HG03066 (cell line): ENCODE data around the gene AK2.
"Not testable (repeated sequence)": the region's sequence is repeated elsewhere in the genome, so short reads cannot be mapped to it uniquely, and the experiment has no call there.

ENCODE experiments used
- ATAC-seq: cut with Tn5 transposase; IDR thresholded peaks from one replicate; pipeline ENCODE4 v1.9.1; 2021; ENCODE audit warnings: low read depth; ENCODE audit not compliant: unreplicated experiment

The AK2 gene

GRCh38 chr1:33025180-33025569 is 11.5 kb downstream of the AK2 start:
- ATAC-seq = no peak

DNA sequence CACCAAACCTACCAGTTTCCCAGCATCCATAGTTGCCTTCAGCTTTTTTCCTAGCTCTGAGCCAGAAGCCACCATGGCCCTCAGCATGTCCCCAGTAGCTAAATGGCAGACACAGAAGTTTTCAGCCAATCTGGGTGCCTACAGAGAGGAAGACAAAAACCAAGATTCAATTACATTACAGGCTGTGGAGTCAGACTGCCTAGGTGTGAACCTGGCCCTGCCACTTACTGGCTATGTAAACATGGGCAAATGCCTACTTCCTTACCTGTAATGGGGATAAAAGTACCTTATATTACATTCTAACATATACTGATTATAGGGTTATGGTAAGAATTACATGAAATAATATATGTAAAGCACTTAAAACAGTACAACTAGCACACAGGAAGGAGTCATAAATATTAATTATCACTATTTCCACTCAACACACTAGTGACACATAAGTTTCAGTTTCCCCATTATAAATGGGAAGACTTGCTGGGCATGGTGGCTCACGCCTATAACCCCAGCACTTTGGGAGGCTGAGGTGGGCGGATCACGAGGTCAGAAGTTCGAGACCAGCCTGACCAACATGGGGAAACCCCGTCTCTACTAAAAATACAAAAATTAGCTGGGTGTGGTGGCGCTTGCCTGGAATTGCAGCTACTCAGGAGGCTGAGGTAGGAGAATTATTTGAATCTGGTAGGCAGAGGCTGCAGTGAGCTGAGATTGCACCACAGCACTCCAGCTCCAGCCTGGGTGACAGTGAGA is 12.1 kb downstream of the AK2 start:
- not testable (repeated sequence) for ATAC-seq

DNA sequence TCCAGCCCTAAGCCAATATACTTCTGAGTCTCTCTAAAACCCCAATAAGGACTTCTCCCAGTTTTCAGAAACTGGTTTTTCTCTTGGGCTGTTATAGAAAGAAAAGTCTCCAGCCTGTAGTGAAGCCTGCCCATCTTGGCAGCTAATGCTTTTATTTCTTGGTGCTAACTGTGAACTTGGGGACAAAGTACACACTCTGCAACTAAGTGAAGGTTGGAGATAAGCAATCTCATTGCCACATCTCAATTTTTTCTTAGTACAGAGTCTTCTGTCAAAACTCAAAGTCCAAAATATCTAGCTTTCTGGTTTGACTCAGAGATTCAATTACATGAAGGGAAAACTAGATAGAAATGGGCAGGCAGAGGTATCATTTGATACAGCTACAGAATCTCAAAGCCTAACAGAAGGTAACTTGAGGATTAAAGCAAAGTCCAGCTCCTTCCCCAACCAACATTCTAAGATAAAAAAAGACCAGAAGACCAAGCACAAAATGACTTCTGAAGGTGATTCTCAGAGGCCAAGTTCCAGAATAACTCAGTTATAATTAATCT is 14.0 kb downstream of the AK2 start:
- no peak for ATAC-seq

- no peak for ATAC-seq
Measured at GRCh38 chr1:33021567-33022431, 14.9 kb downstream of the AK2 start.

GRCh38 chr1:33018112-33018511 is 18.6 kb downstream of the AK2 start:
- ATAC-seq = no peak

DNA sequence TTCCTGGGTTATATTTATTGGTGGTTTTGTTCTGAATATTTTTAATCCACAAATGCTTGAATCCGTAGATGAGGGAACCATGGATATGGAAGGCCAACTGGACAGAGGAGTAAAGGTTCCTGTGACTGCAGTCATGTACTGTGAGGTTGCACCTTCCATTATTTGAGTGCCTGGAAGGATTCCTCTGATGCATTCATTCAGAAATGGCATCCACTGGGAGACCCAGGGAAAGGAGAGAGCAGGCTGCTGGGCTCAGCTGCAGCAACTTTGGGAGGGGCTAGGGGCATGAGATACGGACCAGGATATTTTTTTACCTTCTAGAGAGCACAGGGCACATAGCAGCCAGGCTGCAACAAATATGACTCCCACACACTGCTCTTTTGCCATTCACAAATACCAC is 19.5 kb downstream of the AK2 start:
- no peak for ATAC-seq

DNA sequence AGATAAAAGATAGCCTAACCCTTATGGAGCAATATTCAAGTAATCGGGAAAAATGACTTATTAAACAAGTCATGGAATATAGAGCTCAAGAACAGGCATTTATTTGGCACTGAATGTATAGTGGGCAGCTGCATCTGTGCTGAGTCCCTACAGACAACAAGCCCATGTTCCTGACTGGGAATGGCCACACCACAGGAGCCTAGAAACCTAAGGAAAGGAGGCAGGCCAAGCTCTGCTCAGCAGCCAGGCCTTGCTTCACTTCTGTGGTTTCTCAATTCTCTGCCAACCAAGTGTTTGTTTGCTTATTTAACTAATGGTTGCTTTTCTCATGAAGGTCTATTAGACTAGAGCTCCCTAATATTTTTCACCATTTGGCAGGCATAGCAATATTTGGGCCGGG is 21.5 kb downstream of the AK2 start:
- no peak for ATAC-seq

DNA sequence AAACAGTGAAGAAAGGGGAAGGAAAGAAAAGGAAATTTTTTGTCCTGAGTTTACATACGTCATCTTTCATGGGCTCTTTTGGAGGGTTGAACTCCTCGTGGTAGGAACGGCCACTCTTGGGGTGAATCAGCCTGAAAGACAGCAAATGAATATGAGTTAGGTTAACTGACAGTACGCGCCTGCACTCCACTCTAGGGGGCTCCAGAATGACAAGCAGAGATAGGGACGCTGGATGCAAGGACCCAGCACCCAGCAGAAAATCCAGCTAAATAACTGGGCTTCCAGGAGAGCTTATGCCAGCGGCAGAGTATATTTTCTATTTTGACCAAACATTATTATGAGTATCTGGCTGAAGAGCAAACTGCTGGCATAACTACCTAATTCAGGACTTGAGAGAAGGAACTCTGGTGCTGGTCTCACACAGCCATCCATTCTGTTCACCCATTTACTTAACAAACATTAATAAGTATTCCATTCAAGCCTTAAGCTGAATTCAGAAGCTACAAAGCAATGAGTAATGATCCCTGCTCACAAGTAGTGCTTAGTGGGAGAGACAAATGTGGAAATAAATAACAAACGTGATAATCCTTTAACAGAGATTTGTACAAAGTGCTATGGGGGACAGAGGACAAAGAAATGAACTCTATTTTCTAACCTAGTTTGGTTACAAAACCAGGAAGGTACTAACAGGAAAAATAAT is 22.1 kb downstream of the AK2 start:
- no peak for ATAC-seq

GRCh38 chr1:33013791-33014190 is 22.9 kb downstream of the AK2 start:
- no peak for ATAC-seq

- ATAC-seq = no peak
Measured at GRCh38 chr1:33012165-33012564, 24.5 kb downstream of the AK2 start.

DNA sequence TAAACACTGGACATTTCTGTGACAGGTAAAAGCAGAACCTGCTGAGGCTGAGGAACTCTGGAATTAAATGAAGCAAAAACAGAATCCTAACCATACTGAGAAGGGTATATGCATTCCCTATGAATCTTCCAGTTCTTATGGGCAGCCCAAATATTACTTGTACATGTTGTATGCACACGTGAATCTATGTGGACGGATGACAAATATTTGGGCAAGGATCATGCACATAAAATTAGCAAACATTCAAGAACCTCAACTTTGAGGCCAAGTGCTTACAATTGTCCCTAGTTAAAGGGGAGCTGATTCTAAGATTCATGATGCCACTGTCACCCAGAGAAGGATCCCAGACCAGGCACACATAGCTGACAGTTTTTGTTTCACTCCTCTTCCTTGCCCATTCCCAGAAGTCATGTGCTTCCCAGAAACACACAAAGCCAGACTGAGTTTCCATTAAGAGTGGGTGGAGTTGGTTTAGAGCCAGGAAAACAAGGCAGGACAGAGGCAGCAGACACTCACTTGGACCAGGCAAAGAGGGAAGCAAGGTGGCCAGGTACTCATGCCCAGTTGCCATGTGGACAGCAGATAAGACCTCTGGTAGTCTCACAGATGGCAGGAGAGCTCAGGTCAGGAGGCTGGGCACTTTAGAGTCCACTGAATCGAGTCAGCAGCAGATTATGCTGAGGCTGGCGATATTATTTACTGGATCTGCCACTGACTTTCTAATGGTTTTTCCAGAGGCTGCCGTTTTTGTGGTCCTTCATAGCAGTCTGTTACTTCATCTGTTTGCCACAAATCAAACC is 25.6 kb downstream of the AK2 start:
- no peak for ATAC-seq

DNA sequence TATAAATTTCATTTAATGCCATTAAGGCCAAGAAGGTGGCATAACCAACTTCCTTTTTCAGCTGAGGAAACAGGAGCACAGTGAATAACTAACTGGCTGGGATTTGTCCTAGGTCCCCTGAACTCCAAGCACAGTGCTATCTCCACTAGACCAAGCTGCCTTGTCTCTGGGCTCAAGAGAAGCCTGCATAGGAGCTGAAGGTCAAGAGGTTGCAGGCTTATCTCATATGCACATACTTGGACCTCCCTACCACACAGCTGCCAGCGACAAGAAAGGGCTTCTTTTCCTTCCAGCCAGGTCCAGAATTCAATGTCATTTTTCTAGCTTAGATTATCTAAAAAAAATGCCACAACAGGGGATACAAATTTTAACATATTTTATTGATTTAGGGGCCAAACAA is 27.1 kb downstream of the AK2 start:
- ATAC-seq = no peak

- ATAC-seq = no peak
Measured at GRCh38 chr1:33008051-33008914, 28.4 kb downstream of the AK2 start.

DNA sequence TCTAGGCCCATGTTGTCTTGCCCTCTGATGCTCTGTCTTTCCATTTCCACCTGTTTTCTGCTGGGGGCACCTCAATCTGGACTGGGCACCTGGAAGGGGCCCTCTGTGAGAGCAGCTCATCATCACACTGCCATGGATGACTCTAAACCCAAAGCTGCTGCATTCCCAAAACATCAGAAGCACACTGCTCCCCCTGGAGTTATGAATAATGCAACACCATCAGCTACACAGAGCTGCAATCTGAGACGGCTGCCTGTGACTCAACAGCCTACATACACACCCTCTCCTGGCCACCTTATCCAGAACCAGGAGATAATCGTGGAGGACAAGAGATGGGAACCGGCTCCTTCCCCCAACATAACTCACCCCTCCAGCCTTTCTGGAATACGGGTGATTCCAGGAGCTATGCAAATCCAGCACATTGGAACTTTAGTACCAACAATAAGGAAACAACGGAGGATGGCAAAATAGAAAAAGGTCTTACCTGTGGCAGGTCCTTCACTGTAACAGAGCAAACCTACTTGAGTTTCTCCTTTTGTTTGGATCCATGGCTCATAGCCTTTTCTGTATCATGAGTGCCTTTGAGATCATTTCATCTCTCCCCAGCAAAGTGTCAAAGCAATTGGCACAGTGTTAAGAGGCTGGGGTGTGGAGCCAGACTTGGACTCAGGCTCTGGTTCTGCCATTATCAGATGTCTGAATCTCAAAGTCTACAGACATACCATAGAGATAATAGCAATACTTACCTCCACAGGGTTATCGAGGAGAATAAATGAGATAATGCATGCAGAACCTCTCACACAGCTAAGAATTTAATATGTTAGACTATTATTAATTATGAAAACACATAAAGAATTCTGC is 29.3 kb downstream of the AK2 start:
- no peak for ATAC-seq

GRCh38 chr1:33005838-33006421 is 30.8 kb downstream of the AK2 start:
- ATAC-seq = no peak

GRCh38 chr1:33005117-33005837 is 31.4 kb downstream of the AK2 start:
- ATAC-seq = no peak

- no peak for ATAC-seq
Measured at GRCh38 chr1:33004613-33005012, 32.1 kb downstream of the AK2 start.
